Measurements from ENCODE around the gene SALL4. TPM values are rescaled to one million over a fixed set of nuclear protein-coding genes. Genes with fewer than 3 reads are reported as not detected.
"Not testable (repeated sequence)": the region's sequence is repeated elsewhere in the genome, so short reads cannot be mapped to it uniquely, and the experiment has no call there.

The SALL4 gene
- total RNA-seq = not detected
- polyA plus RNA-seq = under 1 TPM in 1 of 3 donors, not detected in 2; 0.03 TPM
- total RNA-seq = 0 to 0.08 (median 0) reads per million in 6 experiments

GRCh38 chr20:51802170-51802751 lies at the start of gene SALL4:
Gene SALL4, minus strand, starts transcription at chr20:51802521. Its CDS starts 113 bp downstream, at chr20:51802408.
- Mint-ChIP-seq H3K27ac (peak within 1 kb of the TSS in 1 of 10 donors; percentile 53), H3K4me1 (peaks cover 0 to 14% (median 8%) of the 10 kb centered on the region in 4 donors), H3K4me3 (peak within 1 kb of the TSS in 1 of 10 donors; percentile 74), H3K27me3 (peaks cover 33 to 73% (median 50%) of the 10 kb centered on the region in 5 donors), H3K9me3 (peaks cover 0 to 3% (median 0%) of the 10 kb centered on the region in 9 donors), H3K36me3 (peaks cover 0 to 2% (median 0%) of the 10 kb centered on the region in 3 donors)
- ATAC-seq (no peak), DNase-seq (no peak)
- POLR2A ChIA-PET = no interaction called here

GRCh38 chr20:51848346-51848745 lies 46.0 kb upstream of the SALL4 start:
- POLR2A ChIA-PET = no interaction called here
- no peak for DNase-seq
- H3K4me1 Mint-ChIP-seq = no peaks in the 10 kb centered on the region
- peaks cover 0 to 5% (median 5%) of the 10 kb centered on the region in 5 donors for H3K27me3 Mint-ChIP-seq
- no peak for ATAC-seq
- H3K27ac Mint-ChIP-seq = no peak overlapping the region
- no peaks in the 10 kb centered on the region for H3K36me3 Mint-ChIP-seq
- H3K4me3 Mint-ChIP-seq = no peak overlapping the region
- H3K9me3 Mint-ChIP-seq = no peaks in the 10 kb centered on the region

GRCh38 chr20:51840865-51841264 lies 38.5 kb upstream of the SALL4 start:
- Mint-ChIP-seq H3K36me3 (no peaks in the 10 kb centered on the region), H3K27me3 (peaks cover 5 to 23% (median 14%) of the 10 kb centered on the region in 5 donors)
- ATAC-seq = no peak

GRCh38 chr20:51837876-51838420 lies 35.6 kb upstream of the SALL4 start:
- ATAC-seq = no peak
- Mint-ChIP-seq H3K36me3 (no peaks in the 10 kb centered on the region), H3K4me3 (no peak overlapping the region), H3K27me3 (peaks cover 5 to 24% (median 9%) of the 10 kb centered on the region in 5 donors), H3K4me1 (no peaks in the 10 kb centered on the region), H3K27ac (no peak overlapping the region), H3K9me3 (peaks cover 0 to 2% (median 0%) of the 10 kb centered on the region in 9 donors)
- POLR2A ChIA-PET = no interaction called here
- no peak for DNase-seq

More at GRCh38 chr20:51840865-51841264, 38.5 kb upstream of the SALL4 start:
- Mint-ChIP-seq H3K27ac (peak overlapping the region in 1 of 10 donors; percentile 10), H3K9me3 (peaks cover 0 to 2% (median 0%) of the 10 kb centered on the region in 9 donors), H3K4me1 (no peaks in the 10 kb centered on the region), H3K4me3 (no peak overlapping the region)
- no peak for DNase-seq
- POLR2A ChIA-PET = no interaction called here

- Mint-ChIP-seq H3K4me3 (no peak overlapping the region), H3K27me3 (peaks cover 4 to 19% (median 8%) of the 10 kb centered on the region in 5 donors), H3K27ac (no peak overlapping the region), H3K4me1 (no peaks in the 10 kb centered on the region), H3K36me3 (no peaks in the 10 kb centered on the region), H3K9me3 (peaks cover 0 to 2% (median 0%) of the 10 kb centered on the region in 9 donors)
- ATAC-seq = no peak
- POLR2A ChIA-PET = no interaction called here
- DNase-seq = no peak
Measured at GRCh38 chr20:51837436-51837835, 35.1 kb upstream of the SALL4 start.

GRCh38 chr20:51833326-51833725 lies 31.0 kb upstream of the SALL4 start:
- no peaks in the 10 kb centered on the region for H3K36me3 Mint-ChIP-seq
- H3K4me1 Mint-ChIP-seq = no peaks in the 10 kb centered on the region
- H3K4me3 Mint-ChIP-seq = no peak overlapping the region
- DNase-seq (no peak), ATAC-seq (no peak)
- no peak overlapping the region for H3K27ac Mint-ChIP-seq
- peaks cover 2 to 16% (median 3%) of the 10 kb centered on the region in 5 donors for H3K27me3 Mint-ChIP-seq
- POLR2A ChIA-PET = no interaction called here
- no peaks in the 10 kb centered on the region for H3K9me3 Mint-ChIP-seq

- H3K4me3 Mint-ChIP-seq = no peak overlapping the region
- no peaks in the 10 kb centered on the region for H3K9me3 Mint-ChIP-seq
- H3K36me3 Mint-ChIP-seq = no peaks in the 10 kb centered on the region
- ATAC-seq (no peak), DNase-seq (no peak)
- no peak overlapping the region for H3K27ac Mint-ChIP-seq
- POLR2A ChIA-PET = no interaction called here
- peaks cover 2 to 10% (median 3%) of the 10 kb centered on the region in 5 donors for H3K27me3 Mint-ChIP-seq
- no peaks in the 10 kb centered on the region for H3K4me1 Mint-ChIP-seq
Measured at GRCh38 chr20:51832276-51832675, 30.0 kb upstream of the SALL4 start.

GRCh38 chr20:51831866-51832265 lies 29.5 kb upstream of the SALL4 start:
- no peak for ATAC-seq
- H3K4me1 Mint-ChIP-seq = no peaks in the 10 kb centered on the region

GRCh38 chr20:51830538-51830937 lies 28.2 kb upstream of the SALL4 start:
- POLR2A ChIA-PET = no interaction called here
- Mint-ChIP-seq H3K27ac (peak overlapping the region in 1 of 10 donors; percentile 75), H3K4me1 (no peaks in the 10 kb centered on the region), H3K9me3 (no peaks in the 10 kb centered on the region), H3K27me3 (peaks cover 2 to 9% (median 3%) of the 10 kb centered on the region in 5 donors), H3K4me3 (no peak overlapping the region), H3K36me3 (no peaks in the 10 kb centered on the region)
- no peak for DNase-seq
- ATAC-seq = no peak

More at GRCh38 chr20:51831866-51832265, 29.5 kb upstream of the SALL4 start:
- no peak for DNase-seq
- H3K27me3 Mint-ChIP-seq = peaks cover 2 to 10% (median 3%) of the 10 kb centered on the region in 5 donors
- no peak overlapping the region for H3K27ac Mint-ChIP-seq
- no peak overlapping the region for H3K4me3 Mint-ChIP-seq
- no peaks in the 10 kb centered on the region for H3K9me3 Mint-ChIP-seq
- POLR2A ChIA-PET = no interaction called here
- no peaks in the 10 kb centered on the region for H3K36me3 Mint-ChIP-seq

- POLR2A ChIA-PET = no interaction called here
- DNase-seq (no peak), ATAC-seq (no peak)
- H3K4me1 Mint-ChIP-seq = no peaks in the 10 kb centered on the region
- H3K27me3 Mint-ChIP-seq = peaks cover 0 to 4% (median 1%) of the 10 kb centered on the region in 5 donors
- H3K9me3 Mint-ChIP-seq = no peaks in the 10 kb centered on the region
- no peak overlapping the region for H3K27ac Mint-ChIP-seq
- no peaks in the 10 kb centered on the region for H3K36me3 Mint-ChIP-seq
- H3K4me3 Mint-ChIP-seq = no peak overlapping the region
Measured at GRCh38 chr20:51828762-51829161, 26.4 kb upstream of the SALL4 start.

GRCh38 chr20:51826372-51826771 lies 24.1 kb upstream of the SALL4 start:
- no peak overlapping the region for H3K27ac Mint-ChIP-seq
- POLR2A ChIA-PET = no interaction called here

GRCh38 chr20:51818479-51819008 lies 16.2 kb upstream of the SALL4 start:
- H3K27me3 Mint-ChIP-seq = peaks cover 7 to 23% (median 15%) of the 10 kb centered on the region in 5 donors

More at GRCh38 chr20:51826372-51826771, 24.1 kb upstream of the SALL4 start:
- Mint-ChIP-seq H3K4me3 (no peak overlapping the region), H3K36me3 (no peaks in the 10 kb centered on the region), H3K9me3 (no peaks in the 10 kb centered on the region), H3K27me3 (peaks cover 0 to 5% (median 3%) of the 10 kb centered on the region in 5 donors), H3K4me1 (no peaks in the 10 kb centered on the region)
- DNase-seq (no peak), ATAC-seq (no peak)

GRCh38 chr20:51816856-51817255 lies 14.5 kb upstream of the SALL4 start:
- POLR2A ChIA-PET, H3K4me3 Mint-ChIP-seq, H3K9me3 Mint-ChIP-seq, ATAC-seq, H3K36me3 Mint-ChIP-seq, H3K27ac Mint-ChIP-seq, DNase-seq, H3K4me1 Mint-ChIP-seq: not testable (repeated sequence)
- H3K27me3 Mint-ChIP-seq = peaks cover 7 to 23% (median 15%) of the 10 kb centered on the region in 5 donors

More at GRCh38 chr20:51818479-51819008, 16.2 kb upstream of the SALL4 start:
- H3K4me3 Mint-ChIP-seq = no peak overlapping the region
- DNase-seq = no peak
- POLR2A ChIA-PET = no interaction called here
- H3K4me1 Mint-ChIP-seq = peaks cover 0 to 3% (median 0%) of the 10 kb centered on the region in 4 donors
- no peaks in the 10 kb centered on the region for H3K36me3 Mint-ChIP-seq
- no peak for ATAC-seq
- H3K9me3 Mint-ChIP-seq = peaks cover 0 to 6% (median 0%) of the 10 kb centered on the region in 9 donors
- H3K27ac Mint-ChIP-seq = no peak overlapping the region
